ENCODE results near the gene THEM5.

Gene THEM5

GRCh38 chr1:151811181-151811580 is 42.3 kb downstream of the THEM5 start:
- DNase-seq, result peak; percentile 21
- no peaks in the 10 kb centered on the region for H3K79me1 ChIP-seq (ENCODE audit: low read length)
- no peak overlapping the region for H2BK5ac ChIP-seq (ENCODE audit: low read length)
- H3K18ac ChIP-seq (ENCODE audit: low read length), result no peak overlapping the region
- H3K9ac ChIP-seq (ENCODE audit: low read length), result no peak overlapping the region
- H2BK15ac ChIP-seq (replicated peaks; ENCODE audit: low read depth), result no peak overlapping the region
- H3K4ac ChIP-seq (ENCODE audit: low read depth, low read length), result no peak overlapping the region
- H3K27me3 ChIP-seq (ENCODE audit: insufficient read depth, low read length, poor library complexity), result no peaks in the 10 kb centered on the region
- H2BK120ac ChIP-seq (ENCODE audit: low read depth, low read length), result no peak overlapping the region
- no peak overlapping the region for H4K5ac ChIP-seq (ENCODE audit: low read length)
- no peak overlapping the region for H4K8ac ChIP-seq (ENCODE audit: low read depth, low read length)
- H3K4me1 ChIP-seq (ENCODE audit: control insufficient read depth, low read depth, low read length), result no peaks in the 10 kb centered on the region
- no peak overlapping the region for H3K4me3 ChIP-seq (ENCODE audit: low read length)
- H3K27ac ChIP-seq (ENCODE audit: low read depth, low read length), result no peak overlapping the region
- H3K79me2 ChIP-seq (ENCODE audit: control insufficient read depth, insufficient read depth, low read length), result no peaks in the 10 kb centered on the region
- H3K56ac ChIP-seq (ENCODE audit: low read length), result no peak overlapping the region
- H3K36me3 ChIP-seq (ENCODE audit: control insufficient read depth, insufficient read depth, low read length), result no peaks in the 10 kb centered on the region
- no peak overlapping the region for H3K4me2 ChIP-seq (ENCODE audit: low read length)
- WGBS (ENCODE audit: extremely low coverage, insufficient coverage, low lambda C conversion rate), result no CpG with 5 or more reads among the region's 9 CpGs
- H3K23ac ChIP-seq (ENCODE audit: low read length), result no peak overlapping the region
- H2AK5ac ChIP-seq (ENCODE audit: low read length), result no peak overlapping the region

- no peak overlapping the region for H3K27ac ChIP-seq (ENCODE audit: low read depth, low read length)
- H2BK15ac ChIP-seq (replicated peaks; ENCODE audit: low read depth), result no peak overlapping the region
- H3K4me1 ChIP-seq (ENCODE audit: control insufficient read depth, low read depth, low read length), result no peaks in the 10 kb centered on the region
- H3K27me3 ChIP-seq (ENCODE audit: insufficient read depth, low read length, poor library complexity), result no peaks in the 10 kb centered on the region
- no peak overlapping the region for H3K4me3 ChIP-seq (ENCODE audit: low read length)
- no peak overlapping the region for H4K8ac ChIP-seq (ENCODE audit: low read depth, low read length)
- H3K36me3 ChIP-seq (ENCODE audit: control insufficient read depth, insufficient read depth, low read length), result no peaks in the 10 kb centered on the region
- H2BK5ac ChIP-seq (ENCODE audit: low read length), result no peak overlapping the region
- no peak overlapping the region for H3K4me2 ChIP-seq (ENCODE audit: low read length)
- no peak overlapping the region for H2BK120ac ChIP-seq (ENCODE audit: low read depth, low read length)
- no peak overlapping the region for H3K4ac ChIP-seq (ENCODE audit: low read depth, low read length)
- no peak overlapping the region for H3K23ac ChIP-seq (ENCODE audit: low read length)
- no peaks in the 10 kb centered on the region for H3K79me2 ChIP-seq (ENCODE audit: control insufficient read depth, insufficient read depth, low read length)
- no CpG with 5 or more reads among the region's 1 CpG for WGBS (ENCODE audit: extremely low coverage, insufficient coverage, low lambda C conversion rate)
- peak; percentile 65 for DNase-seq
- H2AK5ac ChIP-seq (ENCODE audit: low read length), result no peak overlapping the region
- H3K56ac ChIP-seq (ENCODE audit: low read length), result peak overlapping the region; percentile 44
- H3K9ac ChIP-seq (ENCODE audit: low read length), result no peak overlapping the region
- H4K5ac ChIP-seq (ENCODE audit: low read length), result no peak overlapping the region
- no peak overlapping the region for H3K18ac ChIP-seq (ENCODE audit: low read length)
- no peaks in the 10 kb centered on the region for H3K79me1 ChIP-seq (ENCODE audit: low read length)
Measured at GRCh38 chr1:151809985-151810556, 43.4 kb downstream of the THEM5 start.

GRCh38 chr1:151809290-151809984 is 44.1 kb downstream of the THEM5 start:
- Histone ChIP-seq H3K27ac (ENCODE audit: low read depth, low read length) (no peak overlapping the region), H4K8ac (ENCODE audit: low read depth, low read length) (no peak overlapping the region), H3K18ac (ENCODE audit: low read length) (no peak overlapping the region), H2BK5ac (ENCODE audit: low read length) (no peak overlapping the region), H3K4ac (ENCODE audit: low read depth, low read length) (no peak overlapping the region), H3K36me3 (ENCODE audit: control insufficient read depth, insufficient read depth, low read length) (no peaks in the 10 kb centered on the region), H4K5ac (ENCODE audit: low read length) (no peak overlapping the region), H3K56ac (ENCODE audit: low read length) (peak overlapping the region; percentile 44), H3K4me3 (ENCODE audit: low read length) (no peak overlapping the region), H2BK120ac (ENCODE audit: low read depth, low read length) (no peak overlapping the region), H3K4me2 (ENCODE audit: low read length) (no peak overlapping the region), H3K79me2 (ENCODE audit: control insufficient read depth, insufficient read depth, low read length) (no peaks in the 10 kb centered on the region), H3K9ac (ENCODE audit: low read length) (no peak overlapping the region), H2BK15ac (replicated peaks; ENCODE audit: low read depth) (no peak overlapping the region), H3K23ac (ENCODE audit: low read length) (no peak overlapping the region), H3K79me1 (ENCODE audit: low read length) (no peaks in the 10 kb centered on the region), H2AK5ac (ENCODE audit: low read length) (no peak overlapping the region), H3K4me1 (ENCODE audit: control insufficient read depth, low read depth, low read length) (no peaks in the 10 kb centered on the region), H3K27me3 (ENCODE audit: insufficient read depth, low read length, poor library complexity) (no peaks in the 10 kb centered on the region)
- no CpG with 5 or more reads among the region's 8 CpGs for WGBS (ENCODE audit: extremely low coverage, insufficient coverage, low lambda C conversion rate)
- peak; percentile 34 for DNase-seq

GRCh38 chr1:151807766-151808165 is 45.7 kb downstream of the THEM5 start:
- Histone ChIP-seq H2BK5ac (ENCODE audit: low read length) (no peak overlapping the region), H3K36me3 (ENCODE audit: control insufficient read depth, insufficient read depth, low read length) (no peaks in the 10 kb centered on the region), H3K27me3 (ENCODE audit: insufficient read depth, low read length, poor library complexity) (no peaks in the 10 kb centered on the region), H2BK15ac (replicated peaks; ENCODE audit: low read depth) (no peak overlapping the region), H3K27ac (ENCODE audit: low read depth, low read length) (no peak overlapping the region), H2AK5ac (ENCODE audit: low read length) (no peak overlapping the region), H3K9ac (ENCODE audit: low read length) (no peak overlapping the region), H3K4me3 (ENCODE audit: low read length) (no peak overlapping the region), H3K79me1 (ENCODE audit: low read length) (no peaks in the 10 kb centered on the region), H3K4me2 (ENCODE audit: low read length) (no peak overlapping the region), H3K56ac (ENCODE audit: low read length) (no peak overlapping the region), H3K4ac (ENCODE audit: low read depth, low read length) (no peak overlapping the region), H3K18ac (ENCODE audit: low read length) (no peak overlapping the region), H3K79me2 (ENCODE audit: control insufficient read depth, insufficient read depth, low read length) (no peaks in the 10 kb centered on the region), H3K23ac (ENCODE audit: low read length) (no peak overlapping the region), H3K4me1 (ENCODE audit: control insufficient read depth, low read depth, low read length) (no peaks in the 10 kb centered on the region), H4K5ac (ENCODE audit: low read length) (no peak overlapping the region), H2BK120ac (ENCODE audit: low read depth, low read length) (no peak overlapping the region), H4K8ac (ENCODE audit: low read depth, low read length) (no peak overlapping the region)
- DNase-seq, result no peak
- WGBS (ENCODE audit: extremely low coverage, insufficient coverage, low lambda C conversion rate), result no CpG with 5 or more reads among the region's 1 CpG

GRCh38 chr1:151807131-151807530 is 46.4 kb downstream of the THEM5 start:
- Histone ChIP-seq H3K56ac (ENCODE audit: low read length) (no peak overlapping the region), H3K27ac (ENCODE audit: low read depth, low read length) (no peak overlapping the region), H3K27me3 (ENCODE audit: insufficient read depth, low read length, poor library complexity) (no peaks in the 10 kb centered on the region), H3K4me1 (ENCODE audit: control insufficient read depth, low read depth, low read length) (no peaks in the 10 kb centered on the region), H3K36me3 (ENCODE audit: control insufficient read depth, insufficient read depth, low read length) (no peaks in the 10 kb centered on the region), H2BK5ac (ENCODE audit: low read length) (no peak overlapping the region), H3K23ac (ENCODE audit: low read length) (no peak overlapping the region), H2BK120ac (ENCODE audit: low read depth, low read length) (no peak overlapping the region), H3K18ac (ENCODE audit: low read length) (no peak overlapping the region), H2BK15ac (replicated peaks; ENCODE audit: low read depth) (no peak overlapping the region), H3K4me3 (ENCODE audit: low read length) (no peak overlapping the region), H3K4me2 (ENCODE audit: low read length) (no peak overlapping the region), H3K79me2 (ENCODE audit: control insufficient read depth, insufficient read depth, low read length) (no peaks in the 10 kb centered on the region), H2AK5ac (ENCODE audit: low read length) (no peak overlapping the region), H3K4ac (ENCODE audit: low read depth, low read length) (no peak overlapping the region), H4K5ac (ENCODE audit: low read length) (no peak overlapping the region), H3K9ac (ENCODE audit: low read length) (no peak overlapping the region), H3K79me1 (ENCODE audit: low read length) (no peaks in the 10 kb centered on the region), H4K8ac (ENCODE audit: low read depth, low read length) (no peak overlapping the region)
- no CpG with 5 or more reads among the region's 5 CpGs for WGBS (ENCODE audit: extremely low coverage, insufficient coverage, low lambda C conversion rate)
- DNase-seq, result no peak

- no peak overlapping the region for H3K4me2 ChIP-seq (ENCODE audit: low read length)
- H3K4me3 ChIP-seq (ENCODE audit: low read length), result no peak overlapping the region
- no peaks in the 10 kb centered on the region for H3K79me1 ChIP-seq (ENCODE audit: low read length)
- no peak overlapping the region for H2BK120ac ChIP-seq (ENCODE audit: low read depth, low read length)
- H2AK5ac ChIP-seq (ENCODE audit: low read length), result no peak overlapping the region
- H2BK15ac ChIP-seq (replicated peaks; ENCODE audit: low read depth), result no peak overlapping the region
- no peak overlapping the region for H3K56ac ChIP-seq (ENCODE audit: low read length)
- no peak overlapping the region for H4K5ac ChIP-seq (ENCODE audit: low read length)
- no peaks in the 10 kb centered on the region for H3K36me3 ChIP-seq (ENCODE audit: control insufficient read depth, insufficient read depth, low read length)
- H3K27ac ChIP-seq (ENCODE audit: low read depth, low read length), result no peak overlapping the region
- H4K8ac ChIP-seq (ENCODE audit: low read depth, low read length), result no peak overlapping the region
- H2BK5ac ChIP-seq (ENCODE audit: low read length), result no peak overlapping the region
- H3K18ac ChIP-seq (ENCODE audit: low read length), result no peak overlapping the region
- no CpG with 5 or more reads among the region's 7 CpGs for WGBS (ENCODE audit: extremely low coverage, insufficient coverage, low lambda C conversion rate)
- H3K27me3 ChIP-seq (ENCODE audit: insufficient read depth, low read length, poor library complexity), result no peaks in the 10 kb centered on the region
- no peak overlapping the region for H3K9ac ChIP-seq (ENCODE audit: low read length)
- no peaks in the 10 kb centered on the region for H3K79me2 ChIP-seq (ENCODE audit: control insufficient read depth, insufficient read depth, low read length)
- no peaks in the 10 kb centered on the region for H3K4me1 ChIP-seq (ENCODE audit: control insufficient read depth, low read depth, low read length)
- H3K23ac ChIP-seq (ENCODE audit: low read length), result no peak overlapping the region
- H3K4ac ChIP-seq (ENCODE audit: low read depth, low read length), result no peak overlapping the region
- DNase-seq, result no peak
Measured at GRCh38 chr1:151806170-151806569, 47.3 kb downstream of the THEM5 start.

Data from mesendoderm (in vitro differentiated cells).